GM06990 (cell line): ENCODE measurements around the gene STX5.
"Not testable (repeated sequence)": the region's sequence is repeated elsewhere in the genome, so short reads cannot be mapped to it uniquely, and the experiment has no call there.

Experiments used
- DNase-seq: peaks from one replicate; pipeline ENCODE4 v3.0.0-alpha.2; 2011; ENCODE audit not compliant: insufficient read length; ENCODE audit errors: extremely low read depth
- H3K27me3 ChIP-seq: replicated peaks from 2 replicates; pipeline ENCODE4 v1.6.0; 2011; ENCODE audit warnings: low read length; ENCODE audit not compliant: control insufficient read depth, insufficient read depth
- H3K36me3 ChIP-seq: 2 replicates; pipeline ENCODE4 v1.5.1; 2011; ENCODE audit warnings: low read length; ENCODE audit not compliant: control insufficient read depth, insufficient read depth
- H3K4me3 ChIP-seq: replicated peaks from 2 replicates; pipeline ENCODE4 v1.5.1; 2011; ENCODE audit warnings: low read depth, mild to moderate bottlenecking, control low read depth, low read length
- CTCF ChIP-seq: IDR thresholded peaks from 2 replicates; pipeline ENCODE4 v1.5.1; 2011; ENCODE audit warnings: low read length, control low read depth, mild to moderate bottlenecking, inconsistent platforms; ENCODE audit not compliant: insufficient read depth, poor library complexity, severe bottlenecking

STX5 gene

GRCh38 chr11:62860835-62861563, 29.1 kb upstream of the STX5 start:
- TF ChIP-seq CTCF, result no peak
- H3K4me3 ChIP-seq, result no peak overlapping the region
- no peaks in the 10 kb centered on the region for H3K36me3 ChIP-seq
- no peaks in the 10 kb centered on the region for H3K27me3 ChIP-seq
- DNase-seq, result peak; percentile 41

GRCh38 chr11:62859281-62859703, 27.4 kb upstream of the STX5 start:
- H3K36me3 ChIP-seq, DNase-seq, H3K27me3 ChIP-seq, H3K4me3 ChIP-seq: not testable (repeated sequence)

GRCh38 chr11:62858201-62858600, 26.4 kb upstream of the STX5 start:
- TF ChIP-seq CTCF, result no peak
- no peak for DNase-seq
- Histone ChIP-seq H3K27me3 (no peaks in the 10 kb centered on the region), H3K4me3 (peak overlapping the region; percentile 97), H3K36me3 (peaks cover 6% of the 10 kb centered on the region)

- no peak for DNase-seq
- H3K27me3 ChIP-seq, result no peaks in the 10 kb centered on the region
- peak overlapping the region; percentile 97 for H3K4me3 ChIP-seq
- TF ChIP-seq CTCF, result no peak
- H3K36me3 ChIP-seq, result peaks cover 11% of the 10 kb centered on the region
Observed at GRCh38 chr11:62857541-62857982, 25.7 kb upstream of the STX5 start.

- TF ChIP-seq CTCF, result no peak
- H3K27me3 ChIP-seq, result no peaks in the 10 kb centered on the region
- peak overlapping the region; percentile 97 for H3K4me3 ChIP-seq
- peaks cover 20% of the 10 kb centered on the region for H3K36me3 ChIP-seq
- no peak for DNase-seq
Observed at GRCh38 chr11:62856333-62856895, 24.6 kb upstream of the STX5 start.

GRCh38 chr11:62855571-62856332, 23.9 kb upstream of the STX5 start:
- Histone ChIP-seq H3K4me3 (peak overlapping the region; percentile 97), H3K27me3 (no peaks in the 10 kb centered on the region), H3K36me3 (peaks cover 21% of the 10 kb centered on the region)
- TF ChIP-seq CTCF, result no peak
- peak; percentile 99 for DNase-seq
